HG03039 (cell line): ENCODE results near the gene GSTM2.
"Not testable (repeated sequence)": the region's sequence is repeated elsewhere in the genome, so short reads cannot be mapped to it uniquely, and the experiment has no call there.

Experiments used
- ATAC-seq: cut with Tn5 transposase; IDR thresholded peaks from one replicate; pipeline ENCODE4 v1.9.1; 2021; ENCODE audit warnings: mild to moderate bottlenecking, moderate library complexity; ENCODE audit not compliant: unreplicated experiment

GSTM2 gene

GRCh38 chr1:109673861-109674260, 6.0 kb downstream of the GSTM2 start:
- not testable (repeated sequence) for ATAC-seq

GRCh38 chr1:109676683-109677381, 9.0 kb downstream of the GSTM2 start:
- not testable (repeated sequence) for ATAC-seq

DNA sequence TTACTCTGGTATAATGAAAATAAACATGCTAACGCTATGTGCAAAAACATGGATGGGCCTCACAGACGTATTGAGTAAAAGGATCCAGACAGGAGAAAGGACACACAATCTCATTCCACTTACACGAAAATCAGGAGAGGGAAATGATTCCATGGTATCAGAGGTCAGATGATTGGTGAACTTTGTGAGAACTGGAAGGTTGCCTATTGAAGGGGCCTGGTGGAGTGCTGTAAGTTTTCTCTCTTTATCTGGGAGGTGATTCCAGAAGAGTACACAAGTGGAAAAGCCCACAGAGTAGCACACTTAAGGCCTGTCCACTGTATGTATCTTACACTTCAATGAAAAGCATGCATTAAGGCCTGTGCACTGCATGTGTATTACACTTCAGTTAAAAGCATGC, 9.6 kb downstream of the GSTM2 start:
- ATAC-seq, result no peak

DNA sequence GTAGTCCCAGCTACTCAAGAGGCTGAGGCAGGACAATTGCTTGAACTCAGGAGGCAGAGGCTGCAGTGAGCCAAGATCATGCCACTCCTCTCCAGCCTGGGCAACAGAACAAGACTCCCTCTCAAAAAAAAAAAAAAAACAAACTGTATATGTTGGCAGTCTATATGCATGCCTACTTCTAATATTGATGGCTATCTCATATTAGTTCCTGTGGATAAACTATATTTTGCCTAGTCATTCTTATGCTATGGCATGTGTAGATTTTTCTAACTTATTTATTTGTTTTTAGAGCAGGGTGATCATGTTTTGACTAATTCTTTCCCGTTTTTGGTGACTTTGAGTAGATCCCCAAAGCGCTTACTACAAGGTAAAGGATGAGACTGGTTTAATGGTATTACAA, 10.8 kb downstream of the GSTM2 start:
- ATAC-seq, result not testable (repeated sequence)

GRCh38 chr1:109684777-109685176, 16.9 kb downstream of the GSTM2 start:
- ATAC-seq, result not testable (repeated sequence)

GRCh38 chr1:109685399-109685798, 17.5 kb downstream of the GSTM2 start:
- not testable (repeated sequence) for ATAC-seq

- ATAC-seq, result not testable (repeated sequence)
Measured at GRCh38 chr1:109685890-109686289, 18.0 kb downstream of the GSTM2 start.

DNA sequence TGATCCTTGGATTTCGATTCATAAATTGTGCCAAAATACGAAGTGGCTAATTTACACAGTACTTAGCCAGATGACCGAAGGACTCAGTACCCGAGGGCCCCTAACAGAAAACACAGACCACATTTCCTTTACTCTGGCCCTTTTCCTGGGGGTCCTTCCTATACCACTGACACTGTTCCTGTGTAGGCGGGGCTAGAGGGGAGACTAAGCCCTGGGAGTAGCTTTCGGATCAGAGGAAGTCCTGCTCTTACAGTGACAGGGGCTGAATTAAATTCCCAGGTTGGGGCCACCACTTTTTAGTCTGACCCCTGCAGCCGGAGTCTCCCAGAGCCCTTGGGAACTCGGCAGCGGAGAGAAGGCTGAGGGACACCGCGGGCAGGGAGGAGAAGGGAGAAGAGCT, 19.3 kb downstream of the GSTM2 start:
- ATAC-seq, result not testable (repeated sequence)

DNA sequence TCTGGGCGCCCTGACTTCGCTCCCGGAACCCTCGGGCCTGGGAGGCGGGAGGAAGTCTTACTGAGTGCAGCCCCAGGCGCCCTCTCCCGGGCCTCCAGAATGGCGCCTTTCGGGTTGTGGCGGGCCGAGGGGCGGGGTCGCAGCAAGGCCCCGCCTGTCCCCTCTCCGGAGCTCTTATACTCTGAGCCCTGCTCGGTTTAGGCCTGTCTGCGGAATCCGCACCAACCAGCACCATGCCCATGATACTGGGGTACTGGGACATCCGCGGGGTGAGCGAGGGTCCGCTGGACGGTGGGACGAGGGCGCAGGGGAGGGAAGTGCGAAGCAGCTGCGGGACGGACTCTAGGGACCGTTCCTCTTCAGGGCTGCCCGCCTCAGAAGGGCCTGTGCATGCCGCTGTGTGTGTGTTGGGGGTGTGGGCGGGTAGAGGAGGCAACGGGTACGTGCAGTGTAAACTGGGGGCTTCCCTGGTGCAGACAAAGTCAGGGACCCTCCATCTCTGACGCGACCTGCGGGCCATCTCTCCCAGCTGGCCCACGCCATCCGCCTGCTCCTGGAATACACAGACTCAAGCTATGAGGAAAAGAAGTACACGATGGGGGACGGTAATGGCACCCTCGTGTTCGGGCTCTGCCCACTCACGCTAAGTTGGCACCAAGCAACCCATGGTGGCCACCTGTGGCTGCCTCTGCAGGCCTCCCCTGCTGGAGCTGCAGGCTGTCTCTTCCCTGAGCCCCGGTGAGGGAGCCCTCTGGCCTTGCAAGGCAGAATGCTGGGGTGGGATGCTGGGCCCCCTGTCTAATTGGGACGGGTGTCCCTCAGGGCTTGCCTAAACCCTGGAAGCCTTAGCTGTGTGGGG, 20.0 kb downstream of the GSTM2 start, which contains the start of gene GSTM1:
GSTM1 (plus strand) TSS at position 177 of the 859 bp plus-strand sequence; CDS start at position 234, 57 bp downstream.
- ATAC-seq, result no peak

- ATAC-seq, result no peak
Measured at GRCh38 chr1:109689844-109690405, 22.1 kb downstream of the GSTM2 start.

GRCh38 chr1:109691759-109692158, 23.9 kb downstream of the GSTM2 start:
- no peak for ATAC-seq

DNA sequence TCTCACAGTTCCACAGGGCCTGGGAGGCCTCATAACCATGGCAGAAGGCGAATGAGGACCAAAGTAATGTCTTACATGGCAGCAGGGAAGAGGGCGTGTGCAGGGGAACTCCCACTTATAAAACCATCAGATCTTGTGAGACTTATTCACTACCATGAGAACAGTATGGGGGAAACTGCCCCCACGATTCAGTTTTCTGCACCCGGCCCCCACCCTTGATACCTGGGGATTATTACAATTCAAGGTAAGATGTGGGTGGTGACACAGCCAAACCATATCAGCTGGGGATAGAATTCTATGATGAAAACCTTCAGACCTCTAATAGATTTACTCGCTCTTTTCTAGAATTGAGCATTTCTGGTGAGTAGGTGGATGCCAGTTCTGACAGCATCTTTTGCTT, 26.5 kb downstream of the GSTM2 start:
- ATAC-seq, result not testable (repeated sequence)

- not testable (repeated sequence) for ATAC-seq
Measured at GRCh38 chr1:109695138-109695537, 27.3 kb downstream of the GSTM2 start.

- ATAC-seq, result no peak
Measured at GRCh38 chr1:109697066-109697465, 29.2 kb downstream of the GSTM2 start.

- ATAC-seq, result not testable (repeated sequence)
Measured at GRCh38 chr1:109697861-109698260, 30.0 kb downstream of the GSTM2 start.

- ATAC-seq, result not testable (repeated sequence)
Measured at GRCh38 chr1:109702940-109703339, 35.1 kb downstream of the GSTM2 start.

DNA sequence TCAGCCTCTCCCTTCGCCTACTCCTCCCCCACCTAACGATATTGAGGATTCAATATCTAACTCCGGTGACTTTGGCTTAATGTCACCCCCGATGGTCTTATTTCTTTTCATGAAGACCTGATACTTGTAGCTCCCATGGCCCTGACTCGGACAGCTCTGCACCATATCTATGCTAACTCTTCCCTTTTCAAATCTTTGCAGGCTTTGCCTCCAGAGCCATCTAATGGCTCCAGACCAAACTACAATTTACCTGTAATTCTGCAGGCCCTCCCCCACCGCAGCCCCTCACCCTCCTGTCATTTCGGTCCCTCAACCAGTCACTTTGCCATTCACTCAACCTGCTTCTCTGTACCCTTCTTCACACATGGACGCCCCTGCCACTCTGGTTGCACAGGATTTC, 36.3 kb downstream of the GSTM2 start:
- no peak for ATAC-seq

- ATAC-seq, result no peak
Measured at GRCh38 chr1:109705411-109705810, 37.6 kb downstream of the GSTM2 start.

- ATAC-seq, result not testable (repeated sequence)
Measured at GRCh38 chr1:109708949-109709348, 41.1 kb downstream of the GSTM2 start.

- ATAC-seq, result not testable (repeated sequence)
Measured at GRCh38 chr1:109709822-109710221, 42.0 kb downstream of the GSTM2 start.

DNA sequence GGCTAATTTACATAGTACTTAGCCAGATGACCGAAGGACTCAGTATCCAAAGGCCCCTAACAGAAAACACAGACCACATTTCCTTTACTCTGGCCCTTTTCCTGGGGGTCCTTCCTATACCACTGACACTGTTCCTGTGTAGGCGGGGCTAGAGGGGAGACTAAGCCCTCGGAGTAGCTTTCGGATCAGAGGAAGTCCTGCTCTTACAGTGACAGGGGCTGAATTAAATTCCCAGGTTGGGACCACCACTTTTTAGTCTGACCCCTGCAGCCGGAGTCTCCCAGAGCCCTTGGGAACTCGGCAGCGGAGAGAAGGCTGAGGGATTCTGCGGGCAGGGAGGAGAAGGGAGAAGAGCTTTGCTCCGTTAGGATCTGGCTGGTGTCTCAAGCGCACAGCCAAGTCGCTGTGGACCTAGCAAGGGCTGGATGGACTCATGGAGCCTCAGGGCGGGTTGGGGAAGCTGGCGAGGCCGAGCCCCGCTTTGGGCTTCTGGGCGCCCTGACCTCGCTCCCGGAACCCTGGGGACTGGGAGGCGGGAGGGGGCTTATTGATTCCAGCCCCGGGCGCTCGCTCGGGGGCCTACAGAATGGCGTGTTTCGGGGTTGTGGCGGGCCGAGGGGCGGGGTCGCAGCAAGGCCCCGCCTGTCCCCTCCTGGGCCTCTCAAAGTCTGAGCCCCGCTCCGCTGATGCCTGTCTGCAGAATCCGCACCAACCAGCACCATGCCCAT, 43.9 kb downstream of the GSTM2 start, which contains the start of gene GSTM5:
GSTM5 (plus strand) TSS at position 659 of the 728 bp plus-strand sequence; CDS start at position 721, 62 bp downstream.
- not testable (repeated sequence) for ATAC-seq
